ENCODE results near the gene CYBA. TPM values are rescaled to one million over a fixed set of nuclear protein-coding genes. Genes with fewer than 3 reads are reported as not detected.

Gene CYBA
- total RNA-seq, 4 donors from 2014 or later, result 17.4 to 72.0 (median 38.3) TPM

DNA sequence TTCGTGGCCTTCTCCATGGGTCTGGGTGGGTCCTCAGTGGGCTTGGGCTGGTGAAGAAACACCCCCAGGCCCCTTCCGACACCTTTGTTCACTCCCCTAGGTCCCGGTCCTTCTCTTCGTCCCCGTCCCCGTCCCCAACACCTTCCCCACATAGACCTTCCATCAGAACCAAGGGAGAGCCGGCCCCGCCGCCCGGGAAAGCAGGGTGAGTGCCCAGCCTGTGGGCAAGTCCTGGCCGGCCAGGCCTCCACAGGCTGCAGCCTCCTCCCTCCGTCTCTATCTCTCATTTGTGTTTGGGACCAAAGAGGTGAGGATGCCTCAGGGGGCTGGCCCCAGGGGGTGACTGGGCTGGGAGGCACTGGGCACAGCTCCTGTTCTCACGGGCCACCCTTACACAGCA is 27.0 kb downstream of the CYBA start:
- intact Hi-C loops (cut with DNase I; ENCODE audit: low total_unique reads), result no loop called here
- no peak for DNase-seq
- TF ChIP-seq, protein P1, sequence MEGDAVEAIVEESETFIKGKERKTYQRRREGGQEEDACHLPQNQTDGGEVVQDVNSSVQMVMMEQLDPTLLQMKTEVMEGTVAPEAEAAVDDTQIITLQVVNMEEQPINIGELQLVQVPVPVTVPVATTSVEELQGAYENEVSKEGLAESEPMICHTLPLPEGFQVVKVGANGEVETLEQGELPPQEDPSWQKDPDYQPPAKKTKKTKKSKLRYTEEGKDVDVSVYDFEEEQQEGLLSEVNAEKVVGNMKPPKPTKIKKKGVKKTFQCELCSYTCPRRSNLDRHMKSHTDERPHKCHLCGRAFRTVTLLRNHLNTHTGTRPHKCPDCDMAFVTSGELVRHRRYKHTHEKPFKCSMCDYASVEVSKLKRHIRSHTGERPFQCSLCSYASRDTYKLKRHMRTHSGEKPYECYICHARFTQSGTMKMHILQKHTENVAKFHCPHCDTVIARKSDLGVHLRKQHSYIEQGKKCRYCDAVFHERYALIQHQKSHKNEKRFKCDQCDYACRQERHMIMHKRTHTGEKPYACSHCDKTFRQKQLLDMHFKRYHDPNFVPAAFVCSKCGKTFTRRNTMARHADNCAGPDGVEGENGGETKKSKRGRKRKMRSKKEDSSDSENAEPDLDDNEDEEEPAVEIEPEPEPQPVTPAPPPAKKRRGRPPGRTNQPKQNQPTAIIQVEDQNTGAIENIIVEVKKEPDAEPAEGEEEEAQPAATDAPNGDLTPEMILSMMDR (IDR thresholded peaks at IDR 0.05), result no peak
- no peak for TF ChIP-seq POLR2A (IDR thresholded peaks at IDR 0.05)
- Histone ChIP-seq H3K9me3 (no peaks in the 10 kb centered on the region), H3K27me3 (no peaks in the 10 kb centered on the region), H3K4me3 (no peak overlapping the region), H3K4me1 (no peaks in the 10 kb centered on the region), H3K36me3 (no peaks in the 10 kb centered on the region), H3K27ac (no peak overlapping the region)

DNA sequence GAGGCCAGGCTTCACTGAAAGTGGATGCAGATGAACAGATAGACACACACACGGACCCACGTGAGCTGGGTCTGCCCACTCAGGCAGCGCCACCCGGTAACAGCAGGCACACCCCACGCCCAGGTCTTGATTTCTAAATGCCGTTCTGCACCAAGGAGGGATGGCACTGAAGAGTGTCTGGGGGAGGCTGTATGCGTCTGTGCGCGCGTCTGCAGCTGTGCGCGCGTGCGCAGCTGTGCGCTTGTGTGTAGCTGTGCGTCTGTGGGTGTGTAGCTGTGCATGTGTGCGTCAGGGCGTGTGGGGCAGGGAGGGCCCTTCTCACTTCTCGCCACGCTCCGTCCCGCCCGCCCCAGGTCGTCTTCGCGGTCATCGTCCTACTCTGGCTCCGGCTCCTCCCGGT is 28.0 kb downstream of the CYBA start:
- Histone ChIP-seq H3K4me1 (no peaks in the 10 kb centered on the region), H3K36me3 (no peaks in the 10 kb centered on the region)

DNA sequence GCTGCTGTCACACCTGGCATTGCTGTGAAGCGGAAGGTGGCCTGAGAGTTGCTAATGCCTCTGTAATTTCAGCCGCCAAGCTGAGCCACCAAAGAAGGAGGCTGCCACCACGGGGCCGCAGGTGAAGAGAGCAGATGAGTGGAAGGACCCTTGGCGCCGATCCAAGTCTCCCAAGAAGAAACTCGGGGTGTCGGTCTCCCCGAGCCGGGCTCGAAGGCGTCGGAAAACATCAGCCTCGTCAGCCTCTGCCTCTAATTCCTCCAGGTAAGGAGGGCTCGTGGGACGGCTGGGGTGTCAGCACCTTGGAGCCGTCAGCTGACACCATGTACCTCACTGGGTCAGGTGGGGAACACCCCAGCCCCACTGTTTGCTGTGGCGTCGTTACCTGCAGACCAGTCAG is 28.7 kb downstream of the CYBA start:
- intact Hi-C loops (cut with DNase I; ENCODE audit: low total_unique reads), result no loop called here
- no peak for DNase-seq
- H3K4me3 ChIP-seq, result no peak overlapping the region
- H3K9me3 ChIP-seq, result no peaks in the 10 kb centered on the region
- no peaks in the 10 kb centered on the region for H3K27me3 ChIP-seq
- H3K36me3 ChIP-seq, result no peaks in the 10 kb centered on the region
- TF ChIP-seq POLR2A (IDR thresholded peaks at IDR 0.05), result no peak
- TF ChIP-seq, protein P1 (IDR thresholded peaks at IDR 0.05), result no peak
- H3K4me1 ChIP-seq, result no peaks in the 10 kb centered on the region
- no peak overlapping the region for H3K27ac ChIP-seq

More for the DNA sequence above, 28.0 kb downstream of the CYBA start:
- no peak for DNase-seq
- no peak for TF ChIP-seq POLR2A (IDR thresholded peaks at IDR 0.05)
- TF ChIP-seq, protein P1 (IDR thresholded peaks at IDR 0.05), result no peak
- Histone ChIP-seq H3K27ac (no peak overlapping the region), H3K27me3 (no peaks in the 10 kb centered on the region), H3K4me3 (no peak overlapping the region), H3K9me3 (no peaks in the 10 kb centered on the region)
- intact Hi-C loops (cut with DNase I; ENCODE audit: low total_unique reads), result no loop called here

DNA sequence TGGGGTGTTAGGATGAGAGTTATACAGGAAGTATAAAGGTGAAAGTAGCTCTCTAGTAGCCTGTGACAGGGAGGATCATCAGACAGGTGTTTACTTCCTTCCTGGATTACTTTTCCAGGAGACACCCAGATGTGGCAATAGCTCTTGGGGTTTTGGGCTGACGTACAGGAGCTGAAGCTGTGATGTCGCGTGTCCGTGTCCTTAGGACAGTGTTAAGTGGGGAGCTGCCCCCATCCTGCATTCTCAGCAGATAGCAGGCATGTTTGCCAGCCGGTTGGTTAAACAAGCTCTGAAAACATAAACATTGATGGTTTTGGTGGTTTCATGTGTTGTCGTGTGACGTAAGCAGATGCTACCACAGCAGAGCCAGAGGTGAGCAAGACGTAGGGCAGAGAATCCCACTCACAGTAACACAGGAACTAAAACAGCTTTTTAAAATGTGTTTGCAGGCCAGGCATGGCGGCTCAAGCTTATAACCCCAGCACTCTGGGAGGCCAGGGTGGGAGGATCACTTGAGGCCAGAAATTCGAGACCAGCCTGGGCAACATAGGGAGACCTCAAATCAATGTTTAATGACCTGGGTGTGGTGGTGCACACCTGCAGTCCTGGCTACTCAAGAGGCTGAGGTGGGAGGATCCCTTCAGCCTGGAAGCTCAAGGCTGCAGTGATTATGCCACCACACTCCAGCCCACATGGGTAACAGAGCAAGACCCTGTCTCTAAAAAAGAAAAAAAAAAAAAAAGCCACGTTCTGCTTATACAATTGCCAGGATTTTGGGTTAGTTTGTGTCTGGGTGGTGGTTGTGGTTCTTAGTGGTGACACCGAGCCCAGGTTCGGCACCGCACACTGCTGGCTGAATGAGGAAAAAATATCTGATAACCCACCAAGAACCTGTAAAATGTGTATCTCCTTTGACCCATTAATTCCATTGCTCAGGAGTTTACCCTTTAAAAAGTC is 30.7 kb downstream of the CYBA start:
- Histone ChIP-seq H3K27me3 (no peaks in the 10 kb centered on the region), H3K9me3 (no peaks in the 10 kb centered on the region), H3K4me3 (no peak overlapping the region), H3K27ac (no peak overlapping the region), H3K36me3 (no peaks in the 10 kb centered on the region), H3K4me1 (no peaks in the 10 kb centered on the region)
- TF ChIP-seq POLR2A (IDR thresholded peaks at IDR 0.05), result no peak
- TF ChIP-seq, protein P1 (IDR thresholded peaks at IDR 0.05), result no peak
- intact Hi-C loops (cut with DNase I; ENCODE audit: low total_unique reads), result no loop called here
- DNase-seq, result no peak

DNA sequence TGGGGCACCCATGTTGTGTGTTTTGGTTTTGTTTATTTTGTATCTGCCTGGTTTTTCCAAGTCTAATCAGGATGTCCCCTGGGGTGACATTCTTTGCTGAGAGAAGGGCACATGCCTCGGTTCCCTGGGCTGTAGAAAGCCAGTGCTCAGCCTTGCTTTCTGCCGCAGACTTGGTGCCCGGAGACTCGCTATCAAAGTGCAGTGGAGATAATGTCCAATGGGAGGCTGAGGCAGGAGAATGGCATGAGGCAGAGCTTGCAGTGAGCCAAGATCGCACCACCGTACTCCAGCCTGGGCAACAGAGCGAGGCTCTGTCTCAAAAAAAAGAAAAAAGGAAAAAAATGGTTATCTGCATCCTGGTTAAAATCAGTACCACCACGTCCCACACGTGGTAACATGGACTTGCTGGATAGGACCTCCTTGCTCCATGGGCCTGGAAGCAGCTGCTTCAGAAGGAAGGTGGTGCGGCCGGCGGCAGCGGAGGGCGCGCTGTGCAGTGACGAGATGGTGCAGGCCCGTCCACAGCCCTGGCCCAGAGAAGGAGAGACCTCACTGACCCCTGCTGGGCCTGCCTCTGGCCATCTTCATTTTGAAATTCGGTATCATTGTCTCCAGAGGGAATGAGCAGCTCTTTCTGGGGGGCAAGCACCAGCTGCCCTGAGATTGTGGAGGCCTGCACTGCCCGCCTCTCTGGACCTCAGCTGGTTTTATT is 31.7 kb downstream of the CYBA start:
- H3K36me3 ChIP-seq, result no peaks in the 10 kb centered on the region
- no peak overlapping the region for H3K27ac ChIP-seq
- H3K9me3 ChIP-seq, result no peaks in the 10 kb centered on the region

More for the DNA sequence above, 31.7 kb downstream of the CYBA start:
- Histone ChIP-seq H3K4me1 (no peaks in the 10 kb centered on the region), H3K27me3 (no peaks in the 10 kb centered on the region), H3K4me3 (no peak overlapping the region)
- no peak for DNase-seq
- intact Hi-C loops (cut with DNase I; ENCODE audit: low total_unique reads), result no loop called here
- TF ChIP-seq, protein P1 (IDR thresholded peaks at IDR 0.05), result no peak
- TF ChIP-seq POLR2A (IDR thresholded peaks at IDR 0.05), result no peak

All from uterus (tissue), 4 donors.